Heart left ventricle (tissue), 13 donors: ENCODE data around the gene PHACTR1.

Experiments
- CTCF ChIP-seq, 12 donors: fragments of 200-600 bp; sonication (generic) in 4 of 12; IDR thresholded peaks; one replicate each; pipeline versions ENCODE4 v1.5.0 to v1.8.0; 2018 to 2022; ENCODE audit warnings: antibody characterized with exemption in 12 of 12, mild to moderate bottlenecking in 5 of 12
- POLR2A ChIP-seq, 2 donors: fragments of 450-650 bp; IDR thresholded peaks; one replicate each; pipeline ENCODE4 v1.6.1; 2017; ENCODE audit warnings: antibody characterized with exemption in 2 of 2, mild to moderate bottlenecking in 2 of 2, moderate library complexity in 2 of 2
- donor health status: ischemic (EF 13 %, LVEDD 7.1; RV severe dilation, severe dysfunction).
- donor health status: DM: no; HTN: yes; CAD: no.
- donor health status: DM: no; HTN: no; CAD: no.
- donor health status: ischemic (EF 25% LVEDD 6.9; RV normal size, moderate dysfunction).
- donor health status: ischemic (EF 25% LVEDD 5.7; RV mildly dilated, moderate dysfunction).
- donor health status: ischemic (EF 35%, LVEDD 5.7; RV mildly dilated, moderate dysfunction).
- donor health status: nonischemic (EF 11% LVEDD 7.7; RV severe dilation, severe dysfunction).
- donor health status: DM: yes; HTN: yes; CAD: no.
- donor health status: PGD.
- donor health status: ischemic (EF 29% LVEDD 5.4; RV normal size, mild dysfunction).
- donor health status: nonischemic (EF 23%, LVEDD 6.1; RV moderate dilation, normal function).

GRCh38 chr6:12947151-12947871 is 230.7 kb downstream of the PHACTR1 start:
- TF ChIP-seq CTCF (IDR thresholded peaks at IDR 0.05) (no peak), POLR2A (IDR thresholded peaks at IDR 0.05) (no peak)
